GM19025 (cell line): Measurements from ENCODE around the gene TBX1.
"Not testable (repeated sequence)": the region's sequence is repeated elsewhere in the genome, so short reads cannot be mapped to it uniquely, and the experiment has no call there.

Source experiments
- ATAC-seq: cut with Tn5 transposase; IDR thresholded peaks from one replicate; pipeline ENCODE4 v1.9.1; 2021; ENCODE audit warnings: mild to moderate bottlenecking, low read depth, moderate library complexity; ENCODE audit not compliant: unreplicated experiment

Gene TBX1

GRCh38 chr22:19722982-19723231, 37.7 kb upstream of the TBX1 start:
- ATAC-seq: no peak

- ATAC-seq: no peak
These were observed 37.2 kb upstream of the TBX1 start, which contains the start of gene GP1BB for GRCh38 chr22:19723232-19723982. TSS of gene GP1BB (plus strand) at chr22:19723539. CDS start at chr22:19723570, 31 bp downstream.

- ATAC-seq: no peak
These were observed 36.4 kb upstream of the TBX1 start for GRCh38 chr22:19723983-19724827.

GRCh38 chr22:19724927-19725661, 35.5 kb upstream of the TBX1 start:
- no peak for ATAC-seq

- not testable (repeated sequence) for ATAC-seq
These were observed 34.4 kb upstream of the TBX1 start for GRCh38 chr22:19726064-19726788.

GRCh38 chr22:19727310-19728150, 33.0 kb upstream of the TBX1 start:
- no peak for ATAC-seq

GRCh38 chr22:19728271-19728670, 32.3 kb upstream of the TBX1 start:
- no peak for ATAC-seq

GRCh38 chr22:19728836-19729235, 31.7 kb upstream of the TBX1 start:
- ATAC-seq: no peak

- no peak for ATAC-seq
These were observed 31.1 kb upstream of the TBX1 start for GRCh38 chr22:19729507-19729906.

- no peak for ATAC-seq
These were observed 30.4 kb upstream of the TBX1 start for GRCh38 chr22:19730198-19730597.

- ATAC-seq: no peak
These were observed 29.8 kb upstream of the TBX1 start for GRCh38 chr22:19730655-19731360.

- ATAC-seq: no peak
These were observed 29.0 kb upstream of the TBX1 start for GRCh38 chr22:19731361-19732135.

GRCh38 chr22:19732403-19733113, 28.0 kb upstream of the TBX1 start:
- ATAC-seq: no peak

GRCh38 chr22:19733755-19734154, 26.8 kb upstream of the TBX1 start:
- no peak for ATAC-seq

- no peak for ATAC-seq
These were observed 26.4 kb upstream of the TBX1 start for GRCh38 chr22:19734163-19734562.

- no peak for ATAC-seq
These were observed 25.7 kb upstream of the TBX1 start for GRCh38 chr22:19734837-19735382.

GRCh38 chr22:19735665-19736510, 24.7 kb upstream of the TBX1 start:
- ATAC-seq: no peak
